Mesendoderm (in vitro differentiated cells): ENCODE results near the gene PPARG.

Experiments
- DNase-seq: peaks from one replicate; pipeline ENCODE4 v3.0.0; 2013
- H2AK5ac ChIP-seq: 2 replicates; pipeline ENCODE4 v1.6.1; 2013; ENCODE audit warnings: low read length, inconsistent platforms
- H2BK120ac ChIP-seq: 2 replicates; pipeline ENCODE4 v1.6.1; 2013; ENCODE audit warnings: low read depth, mild to moderate bottlenecking, low read length, moderate library complexity, mixed read lengths
- H2BK15ac ChIP-seq: replicated peaks from 2 replicates; pipeline ENCODE4 v1.6.1; 2013; ENCODE audit warnings: low read depth, mild to moderate bottlenecking, moderate library complexity
- H2BK5ac ChIP-seq: 2 replicates; pipeline ENCODE4 v1.6.1; 2013; ENCODE audit warnings: low read length, inconsistent platforms
- H3K18ac ChIP-seq: 2 replicates; pipeline ENCODE4 v1.6.1; 2013; ENCODE audit warnings: mild to moderate bottlenecking, low read length, mixed read lengths
- H3K23ac ChIP-seq: one replicate; pipeline ENCODE4 v1.6.1; 2013; ENCODE audit warnings: low read length
- H3K27ac ChIP-seq: 2 replicates; pipeline ENCODE4 v1.5.1; 2013; ENCODE audit warnings: low read depth, mild to moderate bottlenecking, inconsistent platforms, low read length, moderate library complexity
- H3K27me3 ChIP-seq: 2 replicates; pipeline ENCODE4 v1.6.1; 2013; ENCODE audit warnings: low read length, control low read depth, mild to moderate bottlenecking, inconsistent platforms; ENCODE audit not compliant: insufficient read depth, poor library complexity
- H3K36me3 ChIP-seq: 2 replicates; pipeline ENCODE4 v1.6.1; 2013; ENCODE audit warnings: low read length, inconsistent platforms; ENCODE audit not compliant: control insufficient read depth, insufficient read depth
- H3K4ac ChIP-seq: one replicate; pipeline ENCODE4 v1.6.1; 2013; ENCODE audit warnings: low read depth, mild to moderate bottlenecking, low read length, moderate library complexity
- H3K4me1 ChIP-seq: 2 replicates; pipeline ENCODE4 v1.6.1; 2013; ENCODE audit warnings: low read depth, low read length, inconsistent platforms; ENCODE audit not compliant: control insufficient read depth
- H3K4me2 ChIP-seq: 2 replicates; pipeline ENCODE4 v1.6.1; 2013; ENCODE audit warnings: low read length
- H3K4me3 ChIP-seq: 2 replicates; pipeline ENCODE4 v1.5.1; 2013; ENCODE audit warnings: mild to moderate bottlenecking, low read length
- H3K56ac ChIP-seq: one replicate; pipeline ENCODE4 v1.6.1; 2013; ENCODE audit warnings: low read length
- H3K79me1 ChIP-seq: 2 replicates; pipeline ENCODE4 v1.6.1; 2013; ENCODE audit warnings: low read length, inconsistent platforms
- H3K79me2 ChIP-seq: 2 replicates; pipeline ENCODE4 v1.6.1; 2013; ENCODE audit warnings: mild to moderate bottlenecking, low read length; ENCODE audit not compliant: control insufficient read depth, insufficient read depth
- H3K9ac ChIP-seq: 2 replicates; pipeline ENCODE4 v1.6.1; 2013; ENCODE audit warnings: low read length, inconsistent platforms
- H4K5ac ChIP-seq: one replicate; pipeline ENCODE4 v1.6.1; 2013; ENCODE audit warnings: low read length
- H4K8ac ChIP-seq: one replicate; pipeline ENCODE4 v1.6.1; 2013; ENCODE audit warnings: low read depth, mild to moderate bottlenecking, control low read depth, low read length, moderate library complexity
- WGBS: extraction: QIAGEN DNeasy Blood & Tissue Kit; methylation state at CpG from one replicate; pipeline ENCODE4 v1.1.7; 2013; ENCODE audit warnings: low lambda C conversion rate, missing lambda C conversion rate; ENCODE audit not compliant: insufficient coverage; ENCODE audit errors: extremely low coverage; 5-methylcytosine and 5-hydroxymethylcytosine counted together

PPARG gene

DNA sequence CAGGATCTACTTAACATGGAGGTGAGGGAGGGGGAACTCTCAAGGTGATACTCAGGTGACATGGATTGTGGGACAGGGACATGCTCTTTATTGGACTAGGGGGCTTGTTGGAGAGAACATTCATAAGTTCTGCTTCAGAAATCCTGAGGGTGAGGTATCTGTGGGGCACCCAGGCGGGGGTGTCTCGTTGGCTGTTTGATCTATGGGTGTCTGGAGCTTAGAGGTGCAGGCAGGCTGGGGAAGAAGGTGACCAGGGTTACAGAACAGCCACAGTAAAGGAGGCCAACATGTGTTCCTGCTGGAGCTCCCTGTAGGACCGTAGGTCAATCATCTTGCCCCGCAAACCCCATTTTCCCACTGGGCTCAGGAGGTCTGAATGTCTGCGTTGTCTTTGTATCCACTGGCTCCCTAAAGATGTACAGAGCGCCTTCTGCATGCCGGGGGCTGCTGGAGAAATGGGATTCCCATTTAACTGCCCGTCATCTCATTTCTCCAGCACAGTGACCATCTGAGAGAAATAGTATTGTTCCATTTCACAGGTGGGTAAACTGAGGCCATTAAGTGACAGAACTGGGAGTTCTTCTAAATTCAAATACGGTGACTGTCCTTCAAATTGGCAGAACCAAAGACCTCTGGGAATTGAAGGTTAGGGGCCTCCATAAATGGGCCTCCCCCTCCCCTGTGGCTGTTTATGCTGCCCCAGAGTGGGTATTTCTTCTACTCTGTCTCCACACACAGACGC, 155.1 kb downstream of the PPARG start:
- H4K5ac ChIP-seq: no peak overlapping the region
- no peak overlapping the region for H4K8ac ChIP-seq
- no peak overlapping the region for H2AK5ac ChIP-seq
- no peaks in the 10 kb centered on the region for H3K79me1 ChIP-seq
- H3K27me3 ChIP-seq: no peaks in the 10 kb centered on the region
- H2BK120ac ChIP-seq: no peak overlapping the region
- H3K23ac ChIP-seq: no peak overlapping the region
- no peak overlapping the region for H3K9ac ChIP-seq
- H3K4me3 ChIP-seq: no peak overlapping the region
- H2BK15ac ChIP-seq: no peak overlapping the region
- no peak overlapping the region for H3K56ac ChIP-seq
- peaks cover 3% of the 10 kb centered on the region for H3K4me1 ChIP-seq
- H3K27ac ChIP-seq: no peak overlapping the region
- DNase-seq: no peak
- no peak overlapping the region for H3K4me2 ChIP-seq
- H3K36me3 ChIP-seq: no peaks in the 10 kb centered on the region
- no peak overlapping the region for H3K18ac ChIP-seq
- H3K4ac ChIP-seq: no peak overlapping the region
- no peak overlapping the region for H2BK5ac ChIP-seq
- H3K79me2 ChIP-seq: no peaks in the 10 kb centered on the region
- WGBS: no CpG with 5 or more reads among the region's 10 CpGs

DNA sequence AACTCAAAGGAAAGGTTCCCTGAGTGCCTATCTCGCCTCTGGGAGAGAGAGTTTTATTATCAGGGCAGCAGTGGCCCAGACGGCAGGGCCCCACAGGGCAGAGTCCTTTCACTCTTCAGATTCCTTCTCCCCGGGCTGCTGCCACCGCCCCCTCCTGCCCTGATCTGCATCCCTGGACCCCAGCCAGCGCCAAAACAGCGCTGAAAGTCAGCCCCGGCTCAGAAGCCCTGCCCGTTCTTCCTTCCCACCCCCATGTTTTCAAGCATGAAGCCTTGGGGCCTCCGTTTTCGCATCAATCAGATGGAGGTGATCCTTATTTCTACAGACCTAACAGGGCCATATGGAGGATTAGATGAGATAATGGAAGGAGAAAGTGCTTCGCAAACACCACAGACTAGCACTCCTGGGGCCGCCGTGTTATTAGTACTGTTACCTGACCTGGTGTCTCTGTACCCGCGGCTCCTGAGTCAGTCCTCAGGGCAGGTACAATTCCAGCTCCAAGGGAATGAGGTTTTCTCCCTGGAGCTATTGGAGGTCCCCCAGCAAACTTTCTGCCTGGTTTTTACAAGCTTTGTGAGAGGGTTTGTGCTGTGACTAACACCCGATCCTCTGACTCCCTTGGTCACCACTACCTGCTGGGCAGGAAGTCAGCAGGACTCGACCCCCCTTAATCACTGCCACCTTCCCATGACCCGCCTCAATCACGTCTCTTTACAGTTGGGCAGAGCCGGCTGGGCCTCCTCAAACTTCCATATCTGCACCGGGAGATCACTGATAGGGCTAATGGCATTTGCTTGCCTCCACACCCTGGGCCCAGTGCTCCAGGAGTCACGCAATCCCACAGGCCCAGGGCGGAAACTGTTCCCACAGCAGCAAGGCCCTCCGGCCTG, 156.0 kb downstream of the PPARG start:
- Histone ChIP-seq H3K9ac (no peak overlapping the region), H2BK120ac (no peak overlapping the region), H2AK5ac (no peak overlapping the region), H3K79me2 (no peaks in the 10 kb centered on the region), H3K4me1 (peaks cover 3% of the 10 kb centered on the region), H3K4me2 (no peak overlapping the region), H3K27me3 (no peaks in the 10 kb centered on the region), H3K36me3 (no peaks in the 10 kb centered on the region), H3K4me3 (no peak overlapping the region), H3K18ac (no peak overlapping the region), H3K79me1 (no peaks in the 10 kb centered on the region), H2BK5ac (no peak overlapping the region), H4K5ac (no peak overlapping the region), H4K8ac (no peak overlapping the region), H3K23ac (no peak overlapping the region), H3K4ac (no peak overlapping the region), H2BK15ac (no peak overlapping the region), H3K56ac (no peak overlapping the region), H3K27ac (no peak overlapping the region)
- no CpG with 5 or more reads among the region's 24 CpGs for WGBS
- DNase-seq: peak; percentile 74

DNA sequence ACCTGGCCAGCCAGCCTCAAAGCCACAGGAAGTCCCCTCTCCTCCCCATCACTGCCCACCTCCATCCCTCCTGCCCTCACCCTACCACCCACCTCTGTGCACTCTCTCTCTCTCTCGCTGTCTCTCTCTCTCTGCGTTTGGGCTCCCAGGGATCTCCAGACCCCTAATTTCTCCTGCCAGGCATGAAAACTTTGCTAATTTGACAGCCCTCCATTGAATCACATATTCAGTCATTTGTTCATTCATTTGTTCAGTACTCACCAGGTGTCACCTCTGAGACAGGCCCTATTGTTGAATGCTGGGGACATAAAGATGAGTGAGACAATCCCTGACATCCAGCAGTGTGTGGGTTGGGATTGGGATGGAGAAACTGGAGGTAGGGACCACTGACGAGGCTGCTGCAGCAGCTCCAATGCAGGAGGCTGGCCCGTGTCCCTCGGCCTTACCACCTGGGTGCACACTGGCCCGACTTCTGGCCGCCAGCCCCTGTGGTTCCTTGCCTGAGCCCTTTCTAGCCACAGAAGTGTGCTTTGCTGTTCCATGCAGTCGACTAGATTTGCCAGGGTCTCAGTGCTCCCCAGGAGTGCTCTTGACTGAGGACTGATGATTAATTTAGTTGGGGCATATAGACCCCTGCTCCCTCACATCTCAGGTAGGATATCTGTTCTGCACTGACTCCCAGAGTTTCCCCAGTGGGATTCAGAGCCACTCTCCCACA, 156.8 kb downstream of the PPARG start:
- H3K23ac ChIP-seq: no peak overlapping the region
- H2BK15ac ChIP-seq: no peak overlapping the region
- H3K4ac ChIP-seq: no peak overlapping the region
- H3K79me1 ChIP-seq: no peaks in the 10 kb centered on the region
- no peak overlapping the region for H3K4me2 ChIP-seq
- WGBS: no CpG with 5 or more reads among the region's 8 CpGs
- H2BK5ac ChIP-seq: no peak overlapping the region
- H3K36me3 ChIP-seq: no peaks in the 10 kb centered on the region
- H2BK120ac ChIP-seq: no peak overlapping the region
- H4K8ac ChIP-seq: no peak overlapping the region
- no peak overlapping the region for H3K56ac ChIP-seq
- peak overlapping the region; percentile 72 for H2AK5ac ChIP-seq
- DNase-seq: no peak
- no peaks in the 10 kb centered on the region for H3K79me2 ChIP-seq
- H3K9ac ChIP-seq: no peak overlapping the region
- H4K5ac ChIP-seq: no peak overlapping the region
- H3K18ac ChIP-seq: no peak overlapping the region
- no peak overlapping the region for H3K4me3 ChIP-seq
- H3K4me1 ChIP-seq: peaks cover 3% of the 10 kb centered on the region
- no peak overlapping the region for H3K27ac ChIP-seq
- no peaks in the 10 kb centered on the region for H3K27me3 ChIP-seq

DNA sequence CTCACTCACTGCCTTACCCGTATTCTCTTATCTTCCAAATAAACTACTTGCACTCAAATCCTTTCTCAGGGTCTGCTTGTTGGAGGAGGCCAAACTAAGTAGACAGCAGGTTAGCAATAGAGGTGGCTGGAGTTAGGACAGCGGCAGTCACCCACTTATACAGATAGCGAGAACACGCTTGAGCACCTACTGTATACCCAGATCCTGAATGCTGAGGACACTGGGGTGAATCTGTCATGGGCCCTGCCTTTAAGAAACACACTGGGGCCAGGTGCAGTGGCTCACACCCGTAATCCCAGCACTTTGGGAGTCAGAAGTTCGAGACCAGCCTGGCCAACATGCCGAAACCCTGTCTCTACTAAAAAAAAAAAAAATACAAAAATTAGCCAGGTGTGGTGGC, 157.4 kb downstream of the PPARG start:
- Histone ChIP-seq H4K8ac (no peak overlapping the region), H3K79me1 (no peaks in the 10 kb centered on the region), H2BK5ac (no peak overlapping the region), H3K9ac (no peak overlapping the region), H3K36me3 (no peaks in the 10 kb centered on the region), H3K4me1 (peaks cover 3% of the 10 kb centered on the region), H3K4ac (no peak overlapping the region), H3K79me2 (no peaks in the 10 kb centered on the region), H4K5ac (no peak overlapping the region), H3K18ac (no peak overlapping the region), H3K27ac (no peak overlapping the region), H2AK5ac (no peak overlapping the region), H3K23ac (no peak overlapping the region), H3K4me3 (no peak overlapping the region), H2BK15ac (no peak overlapping the region), H3K4me2 (no peak overlapping the region), H3K56ac (no peak overlapping the region), H3K27me3 (no peaks in the 10 kb centered on the region), H2BK120ac (no peak overlapping the region)
- no peak for DNase-seq
- no CpG with 5 or more reads among the region's 7 CpGs for WGBS

DNA sequence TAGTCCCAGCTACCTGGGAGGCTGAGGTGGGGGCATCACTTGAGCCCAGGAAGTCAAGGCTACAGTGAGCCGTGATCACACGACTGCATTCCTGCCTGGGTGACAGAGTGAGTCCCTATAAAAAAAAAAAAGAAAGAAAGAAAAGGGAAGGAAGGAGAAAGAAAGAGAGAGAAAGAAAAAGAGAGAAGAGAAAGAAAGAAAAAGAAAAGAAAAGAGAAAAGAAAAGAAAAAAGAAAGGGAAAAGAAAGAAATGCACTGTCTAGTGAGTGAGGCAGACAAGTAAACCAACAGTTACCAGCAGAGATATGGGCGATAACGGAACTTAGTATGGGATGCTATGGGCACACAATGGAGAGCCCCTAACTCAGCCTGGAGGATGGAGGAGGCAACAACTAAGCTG, 158.2 kb downstream of the PPARG start:
- no peak overlapping the region for H4K5ac ChIP-seq
- no peak overlapping the region for H2BK15ac ChIP-seq
- H3K27me3 ChIP-seq: no peaks in the 10 kb centered on the region
- H3K79me1 ChIP-seq: no peaks in the 10 kb centered on the region
- no peak overlapping the region for H3K4ac ChIP-seq
- no peak overlapping the region for H3K4me3 ChIP-seq
- H3K56ac ChIP-seq: no peak overlapping the region
- no peak overlapping the region for H2AK5ac ChIP-seq
- H3K4me2 ChIP-seq: no peak overlapping the region
- H3K18ac ChIP-seq: no peak overlapping the region
- no peak for DNase-seq
- peaks cover 3% of the 10 kb centered on the region for H3K4me1 ChIP-seq
- no CpG with 5 or more reads among the region's 4 CpGs for WGBS
- no peak overlapping the region for H4K8ac ChIP-seq
- H3K79me2 ChIP-seq: no peaks in the 10 kb centered on the region
- H2BK120ac ChIP-seq: no peak overlapping the region
- no peak overlapping the region for H2BK5ac ChIP-seq
- no peak overlapping the region for H3K9ac ChIP-seq
- H3K36me3 ChIP-seq: no peaks in the 10 kb centered on the region
- no peak overlapping the region for H3K27ac ChIP-seq
- H3K23ac ChIP-seq: no peak overlapping the region
